ENCODE data around the gene SYNJ2.

The SYNJ2 gene

DNA sequence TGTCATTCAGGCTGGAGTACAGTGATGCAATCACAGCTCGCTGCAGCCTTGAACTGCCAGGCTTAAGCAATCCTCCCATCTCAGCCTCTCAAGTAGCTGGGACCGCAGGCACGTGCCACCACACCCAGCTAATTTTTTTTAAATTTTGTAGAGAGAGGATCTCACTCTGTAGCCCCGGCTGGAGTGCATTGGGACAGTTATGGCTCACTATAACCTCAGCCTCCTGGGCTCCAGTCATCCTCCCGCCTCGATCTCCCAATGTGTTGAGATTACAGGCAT, 99.9 kb downstream of the SYNJ2 start:
- DNase-seq (ENCODE audit: low spot score): no peak

DNA sequence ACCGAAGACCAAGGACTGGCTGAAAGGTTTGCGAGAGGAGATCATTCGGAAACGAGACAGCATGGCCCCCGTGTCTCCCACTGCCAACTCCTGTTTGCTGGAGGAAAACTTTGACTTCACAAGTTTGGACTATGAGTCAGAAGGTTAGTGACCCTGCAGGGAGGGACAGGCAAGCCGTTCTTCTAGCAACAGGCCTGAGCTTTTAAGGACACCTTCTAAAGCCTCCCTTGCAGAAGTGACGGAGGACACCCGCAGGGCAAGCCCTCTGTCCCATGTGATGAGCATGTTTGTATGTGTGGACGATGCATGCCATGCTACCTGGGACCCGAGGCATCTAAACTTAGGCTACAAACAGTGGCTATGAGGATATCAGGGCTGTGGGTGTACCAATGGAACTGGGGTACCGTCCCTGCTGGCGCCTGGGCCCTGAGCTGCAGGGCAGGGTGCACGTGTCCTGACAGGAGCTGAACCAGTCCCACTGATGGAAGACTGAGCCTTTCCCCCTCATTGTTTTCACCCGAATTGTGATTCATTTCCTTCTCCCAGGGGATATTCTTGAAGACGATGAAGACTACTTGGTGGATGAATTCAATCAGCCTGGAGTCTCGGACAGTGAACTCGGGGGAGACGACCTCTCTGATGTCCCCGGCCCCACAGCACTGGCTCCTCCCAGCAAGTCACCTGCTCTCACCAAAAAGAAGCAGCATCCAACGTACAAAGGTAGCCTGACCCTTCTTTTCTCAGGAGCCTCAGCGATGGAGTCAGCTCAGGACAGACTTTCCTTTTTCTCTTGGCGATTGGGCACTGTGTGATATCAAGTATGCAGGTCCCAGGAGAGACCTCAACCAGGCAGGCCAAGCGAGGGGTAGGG, 102.0 kb downstream of the SYNJ2 start:
- DNase-seq (ENCODE audit: low spot score): no peak

DNA sequence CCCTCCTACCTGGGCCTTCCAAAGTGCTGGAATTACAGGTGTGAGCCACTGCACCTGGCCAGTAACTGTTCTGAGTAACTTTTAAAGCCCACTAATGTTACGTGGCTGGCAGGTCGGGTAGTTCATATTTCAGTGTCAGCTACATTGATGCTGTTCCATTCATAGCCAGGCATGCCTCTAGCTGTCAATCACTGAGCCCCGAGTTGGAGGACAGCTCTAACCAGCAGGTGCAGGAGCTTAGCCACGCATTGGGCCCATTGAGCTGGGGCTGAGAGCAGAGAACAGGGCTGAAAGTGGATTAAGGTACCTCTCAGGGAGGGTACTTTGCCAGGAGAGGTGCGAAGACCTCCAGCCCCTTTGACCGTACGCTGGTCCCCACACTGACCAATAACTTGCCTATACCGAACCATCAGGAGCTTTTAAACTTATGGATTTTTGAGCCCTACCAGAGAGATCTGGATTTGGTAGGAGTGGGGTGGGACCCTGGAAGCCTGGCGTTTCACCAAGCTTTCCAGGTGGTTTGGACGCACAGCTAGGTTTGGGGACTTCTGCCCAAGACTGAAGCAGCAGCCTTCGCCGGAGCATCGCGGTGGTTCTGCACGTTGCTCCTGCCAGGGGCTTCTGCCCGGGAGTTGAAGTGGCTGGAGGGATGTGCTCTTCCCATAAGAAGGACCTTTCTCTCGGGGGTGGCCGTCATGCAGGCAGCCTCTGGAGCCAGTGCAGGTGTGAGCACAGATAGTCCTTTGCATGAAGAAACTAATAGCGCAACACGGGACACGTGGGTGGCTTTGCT, 103.8 kb downstream of the SYNJ2 start:
- DNase-seq (ENCODE audit: low spot score): no peak

DNA sequence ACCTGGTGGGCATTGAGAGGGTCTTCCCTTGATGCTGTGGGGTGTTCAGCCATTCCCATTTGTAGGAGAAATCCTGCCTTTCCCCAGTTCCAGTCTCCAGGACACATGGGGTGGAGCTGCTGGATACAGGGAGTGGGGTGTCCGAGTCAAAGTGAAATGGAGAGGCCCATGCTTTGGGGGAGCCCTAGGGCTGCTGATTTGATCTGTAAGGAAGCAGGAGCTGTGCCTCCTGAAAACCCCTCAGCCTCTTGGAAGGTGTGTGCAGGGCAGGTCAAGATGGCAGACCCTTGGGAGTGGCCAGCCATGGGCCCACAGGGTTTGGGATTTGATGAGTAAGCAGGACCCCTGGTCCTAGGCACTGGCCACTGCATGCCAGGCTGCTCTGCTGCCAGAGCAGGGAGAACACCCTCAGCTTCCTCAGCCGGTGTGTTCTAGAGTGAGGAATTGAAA, 104.4 kb downstream of the SYNJ2 start:
- no peak for DNase-seq (ENCODE audit: low spot score)

DNA sequence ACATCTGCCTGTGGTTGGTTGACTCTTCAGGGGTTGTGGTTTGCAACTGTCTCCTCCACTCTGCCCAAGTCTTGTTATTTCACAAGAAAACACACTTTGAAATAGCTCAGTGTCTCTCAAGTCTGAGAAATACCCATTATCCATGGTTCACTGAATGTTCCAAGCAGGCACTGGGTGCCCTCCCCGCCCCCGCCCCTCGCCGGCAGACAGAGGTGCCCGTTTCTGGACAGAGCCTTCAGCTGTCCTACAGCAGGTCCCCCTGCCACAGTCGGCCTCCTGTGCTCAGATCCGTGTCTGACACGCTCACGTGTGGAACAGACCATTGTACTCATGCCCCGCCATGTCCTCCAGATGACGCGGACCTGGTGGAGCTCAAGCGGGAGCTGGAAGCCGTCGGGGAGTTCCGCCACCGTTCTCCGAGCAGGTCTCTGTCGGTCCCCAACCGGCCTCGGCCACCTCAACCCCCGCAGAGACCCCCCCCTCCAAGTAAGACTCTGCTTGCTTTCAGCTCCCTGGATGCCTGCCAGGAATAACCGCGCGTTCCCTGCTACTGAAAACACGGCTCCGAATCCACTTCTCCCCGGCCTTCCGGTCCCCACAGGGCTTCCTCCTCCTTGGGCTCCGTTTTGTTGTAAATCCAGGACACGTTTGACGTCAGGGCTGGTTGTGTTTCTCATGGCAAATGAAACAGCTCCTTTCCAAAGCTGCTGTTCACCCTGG, 105.0 kb downstream of the SYNJ2 start:
- peak; percentile 88 for DNase-seq (ENCODE audit: low spot score)

DNA sequence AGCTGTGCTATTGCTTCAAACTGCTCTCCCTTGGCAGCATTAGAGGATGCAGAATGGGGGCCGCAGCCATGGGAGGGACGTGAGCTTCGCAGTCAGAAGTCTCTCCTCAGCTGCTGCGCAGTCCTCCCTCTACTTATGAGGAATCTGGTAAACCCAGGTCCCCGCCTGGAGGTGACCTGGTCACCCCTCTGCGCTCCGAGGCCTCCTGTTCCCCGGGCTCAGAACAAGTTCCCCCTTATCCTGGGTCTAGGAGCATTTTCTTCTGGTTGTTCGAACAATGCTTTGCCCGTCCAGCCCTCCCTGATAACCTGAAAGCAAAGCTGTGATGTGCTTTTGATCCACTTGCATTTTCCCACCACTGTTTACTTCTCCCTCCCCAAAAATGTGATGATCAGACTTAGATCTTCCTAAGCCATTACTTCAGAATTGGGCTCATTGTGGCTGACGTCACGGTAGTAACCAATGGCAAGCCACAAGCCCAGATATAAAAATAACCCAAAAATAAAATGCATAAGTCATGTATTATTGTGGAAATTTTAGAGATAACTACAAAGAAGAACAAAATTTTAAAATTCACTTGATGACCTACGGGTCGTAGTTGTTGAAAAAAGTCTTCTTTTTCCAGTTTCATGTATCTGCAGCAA, 105.7 kb downstream of the SYNJ2 start:
- DNase-seq (ENCODE audit: low spot score): no peak

DNA sequence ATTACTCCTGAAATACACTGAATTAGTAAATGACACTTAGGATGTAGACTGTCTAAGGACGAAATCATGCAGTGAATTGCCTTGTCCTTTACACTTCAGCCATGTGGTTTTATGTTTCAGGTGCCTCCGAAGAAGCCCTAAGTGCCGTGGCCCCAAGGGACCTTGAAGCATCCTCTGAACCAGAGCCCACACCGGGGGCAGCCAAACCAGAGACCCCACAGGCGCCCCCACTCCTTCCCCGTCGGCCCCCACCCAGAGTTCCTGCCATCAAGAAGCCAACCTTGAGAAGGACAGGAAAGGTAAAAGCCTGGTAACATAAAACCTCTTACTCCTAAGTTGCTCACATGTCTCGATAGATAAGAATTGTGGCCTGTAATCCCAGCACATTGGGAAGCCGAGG, 111.1 kb downstream of the SYNJ2 start:
- no peak for DNase-seq (ENCODE audit: low spot score)

DNA sequence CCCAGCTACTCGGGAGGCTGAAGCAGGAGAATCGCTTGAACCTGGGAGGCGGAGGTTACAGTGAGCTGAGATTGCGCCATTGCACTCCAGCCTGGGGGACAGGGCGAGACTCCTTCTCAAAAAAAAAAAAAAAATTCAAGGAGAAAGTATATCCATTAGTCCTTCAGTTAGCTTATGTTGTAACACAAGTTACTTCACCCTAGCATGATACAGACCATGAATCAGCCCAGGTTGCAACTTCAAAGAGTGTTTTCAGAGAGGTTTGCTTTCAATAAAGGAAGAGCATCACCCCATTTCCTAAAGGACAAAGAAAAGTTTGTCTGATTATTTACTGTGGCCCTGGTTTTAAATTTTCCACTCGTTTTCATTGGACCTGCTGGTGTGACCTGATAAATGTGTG, 113.4 kb downstream of the SYNJ2 start:
- DNase-seq (ENCODE audit: low spot score): no peak

DNA sequence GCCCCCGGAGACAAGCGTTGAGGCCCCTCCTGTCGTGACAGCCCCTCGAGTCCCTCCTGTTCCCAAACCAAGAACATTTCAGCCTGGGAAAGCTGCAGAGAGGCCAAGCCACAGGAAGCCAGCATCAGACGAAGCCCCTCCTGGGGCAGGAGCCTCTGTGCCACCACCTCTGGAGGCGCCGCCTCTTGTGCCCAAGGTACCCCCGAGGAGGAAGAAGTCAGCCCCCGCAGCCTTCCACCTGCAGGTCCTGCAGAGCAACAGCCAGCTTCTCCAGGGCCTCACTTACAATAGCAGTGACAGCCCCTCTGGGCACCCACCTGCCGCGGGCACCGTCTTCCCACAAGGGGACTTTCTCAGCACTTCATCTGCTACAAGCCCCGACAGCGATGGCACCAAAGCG, 114.0 kb downstream of the SYNJ2 start:
- DNase-seq (ENCODE audit: low spot score): no peak

DNA sequence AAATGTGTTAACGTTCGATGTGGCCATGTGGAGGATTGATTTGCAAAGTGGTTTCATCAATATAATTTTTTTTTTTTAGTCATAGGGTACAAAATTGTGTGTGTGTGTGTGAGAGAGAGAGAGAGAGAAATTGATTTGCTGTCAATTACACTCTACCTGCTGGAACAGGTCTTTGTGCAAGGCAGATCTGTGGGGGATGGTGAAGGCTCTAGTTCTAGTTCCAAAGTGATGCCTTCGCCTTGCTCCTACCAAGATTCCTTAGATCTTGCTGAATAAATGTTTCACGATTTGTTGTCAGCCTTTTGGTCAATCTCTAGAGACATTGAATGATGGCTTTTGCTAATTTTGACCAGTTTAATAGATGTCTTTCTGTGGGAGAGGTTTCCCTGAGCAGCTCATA, 121.6 kb downstream of the SYNJ2 start:
- DNase-seq (ENCODE audit: low spot score): no peak

DNA sequence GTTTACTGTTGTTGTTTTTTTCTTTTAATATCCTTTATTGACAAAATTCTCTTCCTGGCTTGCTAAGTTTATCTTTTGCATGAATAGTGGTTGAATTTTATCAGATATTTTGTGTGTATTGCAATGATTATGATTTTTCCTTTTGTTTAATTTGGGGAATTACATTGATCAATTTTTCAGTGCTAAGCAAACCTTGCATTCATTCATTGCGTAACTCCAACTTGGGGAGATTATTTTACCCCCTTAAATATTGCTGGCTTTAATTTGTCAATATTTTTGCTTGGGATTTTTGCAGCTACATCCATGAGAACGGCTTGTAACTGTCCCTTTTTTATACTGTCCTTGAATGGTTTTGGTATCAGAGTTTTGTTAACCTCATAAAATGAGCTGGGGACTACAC, 123.0 kb downstream of the SYNJ2 start:
- DNase-seq (ENCODE audit: low spot score): no peak

DNA sequence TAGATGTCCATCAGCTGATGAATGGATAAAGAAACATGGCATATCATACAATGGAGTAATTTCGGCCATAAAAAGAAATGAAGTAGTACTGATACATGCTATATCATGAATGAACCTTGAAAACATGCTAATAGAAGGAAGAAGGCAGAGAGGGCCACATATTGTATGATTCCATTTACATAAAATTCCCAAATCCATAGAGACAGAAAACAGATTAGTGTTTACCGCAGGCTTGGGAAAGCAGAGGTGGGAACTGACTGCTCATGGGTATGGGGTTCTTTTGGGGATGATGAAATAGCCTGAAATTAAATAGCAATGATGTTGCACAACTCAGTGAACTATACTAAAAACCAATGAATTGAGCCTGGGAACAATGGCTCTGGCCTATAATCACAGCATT, 128.1 kb downstream of the SYNJ2 start:
- DNase-seq (ENCODE audit: low spot score): no peak

DNA sequence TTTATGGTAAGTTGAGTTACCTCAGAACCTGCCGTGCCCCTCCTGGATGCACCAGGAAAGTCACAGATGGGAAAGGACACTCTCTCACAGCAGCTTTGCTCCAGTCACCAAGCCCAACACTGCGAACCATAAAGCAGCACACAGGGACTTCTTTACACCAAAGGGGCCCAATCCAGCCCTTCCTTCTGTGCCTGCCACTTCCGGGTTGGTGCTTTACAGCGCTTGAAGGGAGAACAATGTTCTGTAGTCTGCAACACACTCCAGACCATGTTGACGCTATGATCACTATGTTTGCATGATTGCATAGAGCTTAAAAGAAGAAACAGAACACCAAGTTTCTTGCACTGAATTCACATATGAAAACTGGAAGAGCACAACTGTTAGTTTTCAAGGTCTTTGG, 129.3 kb downstream of the SYNJ2 start:
- DNase-seq (ENCODE audit: low spot score): no peak

DNA sequence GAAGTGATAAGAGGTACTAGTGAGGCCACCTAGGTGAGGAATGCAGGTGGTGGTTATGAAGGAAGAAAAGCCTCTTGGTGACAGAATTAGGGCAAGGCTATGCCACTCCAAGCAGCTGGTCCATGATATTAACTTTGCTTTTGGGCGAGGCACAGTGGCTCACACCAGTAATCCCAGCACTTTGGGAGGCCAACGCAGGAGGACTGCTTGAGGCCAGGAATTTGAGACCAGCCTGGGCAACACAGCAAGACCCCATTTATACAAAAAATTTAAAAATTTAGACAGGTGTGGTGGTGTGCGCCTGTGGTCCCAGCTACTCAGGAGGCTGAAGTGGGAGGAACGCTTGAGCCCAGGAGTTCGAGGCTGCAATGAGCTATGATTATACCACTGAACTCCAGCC, 130.3 kb downstream of the SYNJ2 start:
- no peak for DNase-seq (ENCODE audit: low spot score)

DNA sequence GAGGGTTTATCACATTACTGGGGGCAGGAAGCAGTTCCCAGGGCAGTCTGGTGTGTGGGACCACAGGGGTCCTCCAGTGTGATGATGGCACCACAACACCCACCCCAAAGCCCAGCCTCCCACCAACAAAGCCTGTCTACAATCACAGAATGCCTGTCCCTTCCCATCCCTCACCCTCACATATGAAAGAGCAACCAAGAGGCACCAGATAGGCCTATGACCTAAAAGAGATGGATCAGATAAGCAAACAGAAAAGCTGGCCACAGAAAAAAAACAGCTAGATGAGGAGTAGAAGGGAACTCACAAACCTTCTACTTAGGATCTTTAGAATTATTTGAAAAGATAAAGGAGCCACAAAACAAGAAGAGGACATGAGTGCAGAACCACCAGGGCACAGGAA, 132.1 kb downstream of the SYNJ2 start:
- DNase-seq (ENCODE audit: low spot score): no peak

DNA sequence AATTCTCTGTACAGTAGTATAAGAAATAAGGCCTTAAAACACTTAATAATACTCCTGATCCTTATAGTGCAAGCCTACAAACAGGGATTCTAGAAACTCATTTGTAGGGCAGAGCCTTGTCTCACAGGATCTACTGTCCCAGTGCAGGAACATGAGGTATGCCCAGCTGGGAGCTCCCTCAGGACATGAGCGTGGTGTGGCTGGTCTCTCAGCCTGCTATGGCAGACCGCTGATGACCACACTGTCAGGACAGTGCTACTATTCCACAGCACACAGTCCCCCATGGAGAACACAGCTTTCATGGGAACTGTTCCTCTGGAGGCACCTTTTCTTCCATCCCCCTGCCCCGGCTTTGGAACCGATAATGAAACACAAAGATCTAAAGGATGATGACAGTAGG, 133.4 kb downstream of the SYNJ2 start:
- DNase-seq (ENCODE audit: low spot score): no peak

DNA sequence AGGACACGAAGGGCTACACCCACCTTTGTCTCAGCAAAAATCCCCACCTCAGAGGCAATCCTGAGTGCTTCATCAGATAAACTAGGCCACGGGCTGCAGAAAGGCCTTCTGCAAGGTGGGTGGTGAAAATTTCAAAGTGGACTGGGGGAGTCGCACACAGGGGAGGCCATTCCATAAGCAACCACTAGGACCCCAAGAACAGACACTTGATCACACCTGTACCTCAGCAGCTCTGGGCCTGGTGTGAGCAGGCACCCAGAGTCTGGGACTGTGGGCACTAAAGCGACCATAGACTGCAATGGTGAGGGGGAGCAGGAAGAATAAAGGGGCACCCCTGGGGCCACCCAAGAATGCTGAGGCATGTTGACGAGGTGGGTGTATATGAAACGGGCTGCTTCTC, 133.8 kb downstream of the SYNJ2 start:
- no peak for DNase-seq (ENCODE audit: low spot score)

DNA sequence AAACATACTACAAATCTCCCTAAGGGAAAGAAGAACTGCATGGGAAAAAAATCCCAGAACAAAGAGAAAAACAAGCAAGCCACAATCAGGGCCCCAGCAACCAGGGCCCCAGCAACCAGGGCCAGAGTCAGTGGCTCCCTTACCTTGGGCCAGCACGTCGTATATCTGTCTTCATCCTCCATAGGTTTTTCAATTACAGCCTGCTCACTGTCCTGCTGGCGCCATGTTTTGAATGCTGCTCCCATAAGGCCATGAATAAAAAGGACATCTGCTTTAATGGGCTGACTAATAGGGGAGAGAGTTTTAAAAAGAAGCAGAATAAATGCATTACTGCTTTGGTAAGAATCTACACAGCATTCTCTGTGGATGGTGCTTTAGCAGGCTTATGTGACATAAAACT, 137.2 kb downstream of the SYNJ2 start:
- no peak for DNase-seq (ENCODE audit: low spot score)

DNA sequence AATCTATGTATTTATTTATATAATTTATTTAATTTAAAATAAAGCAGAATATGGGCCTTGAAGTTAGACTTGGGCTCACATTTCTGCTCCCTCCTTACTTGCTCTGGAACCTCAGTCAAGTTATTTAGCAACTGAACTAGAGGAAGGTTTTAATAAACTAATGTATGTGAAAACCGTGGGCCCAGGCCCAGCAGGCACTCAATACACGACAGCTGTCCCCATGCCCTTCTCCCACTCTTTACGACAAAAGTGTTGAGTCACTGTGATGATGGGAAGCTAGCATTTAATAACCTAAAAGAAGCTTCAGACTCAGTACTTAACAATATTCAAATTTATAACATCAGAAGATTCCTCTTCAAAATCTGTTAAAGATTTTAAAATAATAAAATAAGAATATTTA, 139.7 kb downstream of the SYNJ2 start:
- no peak for DNase-seq (ENCODE audit: low spot score)

DNA sequence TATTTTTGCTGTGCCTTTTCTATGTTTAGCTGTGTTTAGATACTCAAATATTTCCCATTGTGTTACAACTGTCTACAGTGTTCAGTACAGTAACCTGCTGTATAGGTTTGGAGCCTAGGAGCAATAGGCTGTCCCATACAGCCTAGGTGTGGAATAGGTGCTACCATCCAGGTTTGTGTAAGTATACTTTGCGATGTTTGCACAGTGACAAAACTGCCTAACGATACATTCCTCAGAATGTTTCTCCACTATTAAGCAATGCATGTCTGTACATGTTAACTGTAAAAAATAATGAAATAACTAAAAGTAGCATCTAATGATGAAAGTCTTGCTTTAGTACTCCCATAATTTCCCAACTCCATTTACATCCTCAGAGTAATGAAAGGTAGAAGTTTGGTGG, 140.4 kb downstream of the SYNJ2 start:
- no peak for DNase-seq (ENCODE audit: low spot score)

DNA sequence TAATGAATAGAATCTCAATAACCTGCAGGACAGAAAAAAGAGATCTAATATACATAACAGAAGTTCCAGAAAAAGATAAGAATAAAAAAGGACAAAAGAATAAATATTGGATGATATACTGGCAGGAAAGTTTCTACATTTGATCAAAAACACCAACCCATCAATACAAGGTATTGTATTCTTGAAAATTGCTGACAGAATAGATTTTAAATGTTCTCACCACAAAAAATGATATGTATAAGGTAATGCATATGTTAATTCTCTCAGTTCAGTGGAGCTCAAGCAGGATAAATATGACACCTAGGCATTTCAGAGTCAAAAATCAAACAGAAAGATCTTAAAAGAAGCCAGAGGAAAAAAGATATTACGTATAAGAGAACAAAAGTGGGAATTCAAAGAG, 142.6 kb downstream of the SYNJ2 start:
- DNase-seq (ENCODE audit: low spot score): no peak

DNA sequence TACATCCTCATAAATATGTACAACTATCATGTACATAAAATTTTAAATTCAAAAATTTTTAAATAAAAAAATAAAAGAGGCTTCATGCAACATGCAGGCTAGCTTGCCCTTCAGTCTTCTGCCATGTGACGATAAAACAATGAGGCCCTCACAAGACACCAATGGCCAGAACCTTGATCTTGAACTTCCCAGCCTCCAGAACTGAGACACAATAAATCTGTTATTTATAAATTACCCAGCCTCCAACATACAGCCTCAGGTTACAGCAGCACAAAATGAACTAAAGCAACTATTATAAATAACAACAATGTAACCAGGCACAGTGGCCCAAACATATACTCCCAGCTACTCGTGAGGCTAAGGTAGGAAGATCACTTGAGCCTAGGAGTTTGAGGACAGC, 143.6 kb downstream of the SYNJ2 start:
- DNase-seq (ENCODE audit: low spot score): no peak

DNA sequence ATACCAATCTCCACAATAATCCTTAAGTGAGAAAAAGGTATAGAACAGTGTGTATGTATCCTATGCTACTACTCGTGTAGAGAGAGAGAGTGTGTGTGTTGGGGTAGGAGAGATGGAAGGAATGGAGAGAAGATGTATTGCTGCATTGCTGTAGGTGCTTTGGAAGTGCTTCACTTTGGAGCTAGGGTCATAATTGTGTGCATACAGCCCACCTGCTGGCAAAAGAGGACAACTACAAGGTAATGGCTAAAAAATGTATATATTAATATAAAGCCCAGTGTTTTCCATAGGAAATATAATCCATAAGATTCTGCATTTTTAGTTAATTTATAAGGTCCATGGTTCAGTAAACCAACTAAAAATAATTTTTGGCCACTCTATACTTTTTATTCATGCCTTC, 150.3 kb downstream of the SYNJ2 start:
- DNase-seq (ENCODE audit: low spot score): no peak

All from GM03348 (cell line).